KMS-11 (cell line): ENCODE measurements around the gene BIK.

Source experiments
- H2AFZ ChIP-seq: fragments of 200-600 bp; sonication (generic); 2 replicates; pipeline ENCODE4 v1.6.1; 2016; ENCODE audit warnings: antibody characterized with exemption, mixed run types, low read depth
- H3K27ac ChIP-seq: fragments of 200-600 bp; sonication (generic); 2 replicates; pipeline ENCODE4 v1.6.1; 2016; ENCODE audit warnings: mild to moderate bottlenecking, mixed run types
- H3K27me3 ChIP-seq: fragments of 200-600 bp; sonication (generic); 2 replicates; pipeline ENCODE4 v1.6.1; 2017; ENCODE audit warnings: mild to moderate bottlenecking, low read depth, mixed run types, moderate library complexity; ENCODE audit not compliant: insufficient read depth
- H3K36me3 ChIP-seq: fragments of 200-600 bp; sonication (generic); 2 replicates; pipeline ENCODE4 v1.6.1; 2017; ENCODE audit warnings: mild to moderate bottlenecking, mixed run types; ENCODE audit not compliant: insufficient read depth
- H3K4me1 ChIP-seq: fragments of 200-600 bp; sonication (generic); 2 replicates; pipeline ENCODE4 v1.6.1; 2016; ENCODE audit warnings: mild to moderate bottlenecking, low read depth, mixed run types; ENCODE audit not compliant: poor library complexity, severe bottlenecking
- H3K4me2 ChIP-seq: fragments of 200-600 bp; sonication (generic); 2 replicates; pipeline ENCODE4 v1.7.0; 2016; ENCODE audit warnings: mild to moderate bottlenecking, mixed run types
- H3K4me3 ChIP-seq: fragments of 200-600 bp; sonication (generic); IDR thresholded peaks from 2 replicates; pipeline ENCODE4 v1.6.1; 2017; ENCODE audit warnings: low read depth, low read length, mixed read lengths; ENCODE audit not compliant: insufficient read depth
- H3K79me2 ChIP-seq: fragments of 200-600 bp; sonication (generic); 2 replicates; pipeline ENCODE4 v1.6.1; 2016; ENCODE audit warnings: low read depth, mixed run types; ENCODE audit not compliant: insufficient read depth
- H3K9ac ChIP-seq: fragments of 200-600 bp; sonication (generic); 2 replicates; pipeline ENCODE4 v1.6.1; 2016; ENCODE audit warnings: mild to moderate bottlenecking, mixed run types
- H4K20me1 ChIP-seq: fragments of 200-600 bp; sonication (generic); 2 replicates; pipeline ENCODE4 v1.6.1; 2016; ENCODE audit warnings: mild to moderate bottlenecking, mixed run types; ENCODE audit not compliant: insufficient read depth
- TF ChIP-seq, protein P1 (sequence below): fragments of 200-600 bp; sonication (generic); conservative IDR thresholded peaks from 2 replicates; pipeline ENCODE4 v1.6.1; 2017; ENCODE audit warnings: low read depth, mild to moderate bottlenecking, antibody characterized with exemption, low read length, moderate library complexity, mixed read lengths

The BIK gene

DNA sequence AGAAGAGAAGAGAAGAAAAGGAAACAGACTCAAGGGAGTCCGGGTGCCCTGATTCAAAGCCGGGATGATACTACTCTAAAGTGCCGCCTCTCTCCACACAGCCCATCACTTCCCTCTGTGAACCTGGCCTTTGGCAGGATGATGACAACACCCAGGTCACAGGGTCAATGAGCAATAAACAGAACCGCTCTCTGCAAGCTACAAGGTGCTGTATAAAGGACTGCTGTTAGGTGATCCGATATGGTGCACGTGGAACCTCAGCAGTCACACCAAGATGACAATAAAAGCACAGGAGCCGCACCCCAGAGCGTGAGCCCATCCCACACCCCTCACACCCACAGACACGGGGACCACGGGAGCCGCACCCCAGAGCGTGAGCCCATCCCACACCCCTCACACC, 32.0 kb upstream of the BIK start:
- no peaks in the 10 kb centered on the region for H4K20me1 ChIP-seq
- no peak overlapping the region for H3K27ac ChIP-seq
- H2AFZ ChIP-seq: no peak overlapping the region
- H3K9ac ChIP-seq: no peak overlapping the region
- H3K4me1 ChIP-seq: no peaks in the 10 kb centered on the region
- no peaks in the 10 kb centered on the region for H3K27me3 ChIP-seq
- H3K4me3 ChIP-seq: no peak overlapping the region
- no peaks in the 10 kb centered on the region for H3K36me3 ChIP-seq
- no peaks in the 10 kb centered on the region for H3K79me2 ChIP-seq
- no peak overlapping the region for H3K4me2 ChIP-seq
- TF ChIP-seq, protein P1, sequence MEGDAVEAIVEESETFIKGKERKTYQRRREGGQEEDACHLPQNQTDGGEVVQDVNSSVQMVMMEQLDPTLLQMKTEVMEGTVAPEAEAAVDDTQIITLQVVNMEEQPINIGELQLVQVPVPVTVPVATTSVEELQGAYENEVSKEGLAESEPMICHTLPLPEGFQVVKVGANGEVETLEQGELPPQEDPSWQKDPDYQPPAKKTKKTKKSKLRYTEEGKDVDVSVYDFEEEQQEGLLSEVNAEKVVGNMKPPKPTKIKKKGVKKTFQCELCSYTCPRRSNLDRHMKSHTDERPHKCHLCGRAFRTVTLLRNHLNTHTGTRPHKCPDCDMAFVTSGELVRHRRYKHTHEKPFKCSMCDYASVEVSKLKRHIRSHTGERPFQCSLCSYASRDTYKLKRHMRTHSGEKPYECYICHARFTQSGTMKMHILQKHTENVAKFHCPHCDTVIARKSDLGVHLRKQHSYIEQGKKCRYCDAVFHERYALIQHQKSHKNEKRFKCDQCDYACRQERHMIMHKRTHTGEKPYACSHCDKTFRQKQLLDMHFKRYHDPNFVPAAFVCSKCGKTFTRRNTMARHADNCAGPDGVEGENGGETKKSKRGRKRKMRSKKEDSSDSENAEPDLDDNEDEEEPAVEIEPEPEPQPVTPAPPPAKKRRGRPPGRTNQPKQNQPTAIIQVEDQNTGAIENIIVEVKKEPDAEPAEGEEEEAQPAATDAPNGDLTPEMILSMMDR: no peak

DNA sequence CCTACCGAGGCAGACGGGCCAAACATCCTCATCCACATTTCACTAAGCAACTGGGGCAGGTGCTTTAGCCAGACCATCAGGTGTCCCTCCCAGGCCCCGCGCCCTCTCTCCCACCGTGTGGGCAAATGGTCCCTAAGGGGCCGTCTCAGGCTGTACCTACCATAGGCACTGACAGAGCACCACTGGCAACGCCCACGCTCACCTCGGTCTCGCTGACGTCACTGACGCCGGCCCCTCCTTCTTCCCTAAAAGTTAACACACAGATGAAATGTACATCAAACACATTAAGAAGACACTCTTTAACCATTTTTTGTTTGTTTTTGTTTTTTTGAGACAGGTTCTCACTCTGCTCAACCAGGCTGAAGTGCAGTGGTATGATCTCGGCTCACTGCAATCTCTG, 30.8 kb upstream of the BIK start:
- Histone ChIP-seq H3K4me3 (no peak overlapping the region), H3K27ac (no peak overlapping the region), H3K9ac (no peak overlapping the region), H3K27me3 (no peaks in the 10 kb centered on the region), H2AFZ (no peak overlapping the region), H4K20me1 (no peaks in the 10 kb centered on the region), H3K4me1 (peaks cover 6% of the 10 kb centered on the region), H3K36me3 (no peaks in the 10 kb centered on the region), H3K4me2 (no peak overlapping the region), H3K79me2 (no peaks in the 10 kb centered on the region)
- TF ChIP-seq, protein P1: no peak

DNA sequence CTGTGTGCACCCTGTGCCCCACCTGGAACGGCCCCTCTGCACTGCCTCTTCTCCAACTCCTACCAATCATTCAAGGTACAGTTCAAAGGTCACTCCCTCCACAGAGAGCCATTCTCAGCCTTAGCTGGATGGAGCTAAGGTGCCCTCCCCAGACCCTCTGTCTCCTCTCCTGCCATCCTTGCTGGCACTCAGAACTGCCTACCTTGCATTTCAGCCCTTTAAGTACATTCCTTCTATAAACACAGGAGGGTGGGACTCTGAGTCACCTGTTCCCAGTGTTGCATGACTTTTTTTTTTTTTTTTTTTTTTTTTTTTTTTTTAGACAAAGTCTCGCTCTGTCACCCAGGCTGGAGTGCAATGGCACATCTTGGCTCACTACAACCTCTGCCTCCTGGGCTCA, 29.9 kb upstream of the BIK start:
- H3K9ac ChIP-seq: no peak overlapping the region

DNA sequence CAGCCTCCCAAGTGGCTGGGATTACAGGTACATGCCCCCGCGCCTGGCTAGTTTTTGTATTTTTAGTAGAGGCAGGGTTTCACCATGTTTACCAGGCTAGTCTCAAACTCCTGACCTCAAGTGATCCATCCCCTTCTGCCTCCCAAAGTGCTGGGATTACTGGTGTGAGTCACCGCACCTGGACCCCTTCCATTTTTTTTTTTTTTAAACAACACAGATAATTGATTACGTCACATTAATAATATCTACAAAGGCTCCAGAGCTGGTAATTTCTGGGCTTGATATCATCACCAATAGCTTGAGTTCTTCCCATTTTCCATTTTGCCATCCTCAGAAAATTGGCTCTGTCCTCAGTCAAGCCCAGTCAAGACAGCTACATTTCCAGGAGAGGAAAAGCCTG, 28.6 kb upstream of the BIK start:
- Histone ChIP-seq H3K4me1 (peaks cover 27% of the 10 kb centered on the region), H2AFZ (no peak overlapping the region), H3K27me3 (no peaks in the 10 kb centered on the region), H3K36me3 (no peaks in the 10 kb centered on the region), H3K4me3 (no peak overlapping the region), H3K4me2 (no peak overlapping the region), H3K9ac (no peak overlapping the region), H4K20me1 (no peaks in the 10 kb centered on the region), H3K27ac (no peak overlapping the region), H3K79me2 (no peaks in the 10 kb centered on the region)
- TF ChIP-seq, protein P1: no peak

More for the DNA sequence above, 29.9 kb upstream of the BIK start:
- Histone ChIP-seq H3K4me1 (peaks cover 13% of the 10 kb centered on the region), H2AFZ (no peak overlapping the region), H4K20me1 (no peaks in the 10 kb centered on the region), H3K36me3 (no peaks in the 10 kb centered on the region), H3K79me2 (no peaks in the 10 kb centered on the region), H3K4me2 (no peak overlapping the region), H3K27ac (no peak overlapping the region), H3K27me3 (no peaks in the 10 kb centered on the region), H3K4me3 (no peak overlapping the region)
- TF ChIP-seq, protein P1: no peak
